A549 (cell line): ENCODE results near the gene C19orf25.

Source experiments
- CHD4 ChIP-seq: fragments of 200-600 bp; sonication (generic); IDR thresholded peaks from 2 replicates; pipeline ENCODE4 v1.6.1; 2016; ENCODE audit warnings: antibody characterized with exemption, mild to moderate bottlenecking, borderline replicate concordance
- CTCF ChIP-seq: fragments of >200 bp; sonication (Bioruptor Twin); formaldehyde crosslinking; IDR thresholded peaks from 3 replicates; pipeline ENCODE4 v1.5.1; 2016
- NFE2L2 ChIP-seq: fragments of 150-350 bp; conservative IDR thresholded peaks from 2 replicates; pipeline ENCODE4 v1.6.1; 2014; ENCODE audit warnings: low read length
- POLR2A ChIP-seq: IDR thresholded peaks from 2 replicates; pipeline ENCODE4 v1.6.1; 2012; ENCODE audit warnings: mild to moderate bottlenecking, low read length
- ZFP36 ChIP-seq: fragments of 450-650 bp; IDR thresholded peaks from 2 replicates; pipeline ENCODE4 v1.6.1; 2014; ENCODE audit warnings: borderline replicate concordance; ENCODE audit not compliant: partially characterized antibody

GRCh38 chr19:1425902-1426301 lies 53.1 kb downstream of the C19orf25 start:
- TF ChIP-seq POLR2A (no peak), NFE2L2 (no peak), ZFP36 (no peak), CTCF (no peak), CHD4 (no peak)
